NCI-H146 treated with DMSO at 0.1 percent for 48 hours (cell line): ENCODE data around the gene SORCS1.
"Not testable (repeated sequence)": the region's sequence is repeated elsewhere in the genome, so short reads cannot be mapped to it uniquely, and the experiment has no call there.

Experiments
- DNase-seq: peaks from one replicate; lab custom pipeline; 2025; ENCODE audit not compliant: unreplicated experiment; lab: John Stamatoyannopoulos, UW

SORCS1 gene

GRCh38 chr10:107054469-107055156 lies 109.9 kb downstream of the SORCS1 start:
- no peak for DNase-seq

DNA sequence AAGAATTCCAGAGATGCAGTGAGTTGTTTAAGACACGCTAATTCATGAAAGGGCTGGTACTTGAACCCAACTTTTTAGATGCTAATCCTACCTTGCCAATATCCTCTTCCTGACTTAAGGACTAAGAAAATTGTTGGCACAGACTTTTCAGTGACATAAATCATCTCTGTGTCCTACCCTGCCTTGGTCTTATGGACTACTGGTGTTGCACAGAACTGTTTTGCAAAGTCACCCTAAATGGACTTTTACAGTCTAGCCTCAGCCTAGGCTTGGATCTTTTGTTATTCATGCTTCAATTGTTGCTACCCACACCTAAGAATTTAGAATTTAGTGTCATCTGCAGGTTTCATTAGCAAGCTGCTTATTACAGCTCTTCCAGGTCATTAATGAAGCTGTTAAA lies 112.7 kb downstream of the SORCS1 start:
- no peak for DNase-seq

DNA sequence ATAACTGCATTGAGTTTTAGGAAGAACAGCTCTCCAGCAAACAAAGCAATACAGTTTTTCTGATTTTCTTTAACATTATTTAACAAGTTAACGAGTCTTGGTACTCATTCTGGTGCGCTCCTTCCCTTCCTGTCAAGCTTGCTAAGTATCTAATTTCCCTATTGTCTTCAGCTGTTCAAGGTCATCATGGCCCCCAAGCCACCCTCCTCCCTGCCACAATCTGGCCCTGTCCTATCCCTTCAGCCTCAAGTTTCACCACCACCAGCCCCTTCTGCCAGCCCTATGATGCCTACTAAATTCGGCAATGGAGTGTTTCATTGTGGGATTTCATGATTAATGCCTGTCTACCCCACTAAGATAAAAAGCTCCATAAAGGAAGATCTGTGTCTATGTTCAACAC lies 121.0 kb downstream of the SORCS1 start:
- no peak for DNase-seq

DNA sequence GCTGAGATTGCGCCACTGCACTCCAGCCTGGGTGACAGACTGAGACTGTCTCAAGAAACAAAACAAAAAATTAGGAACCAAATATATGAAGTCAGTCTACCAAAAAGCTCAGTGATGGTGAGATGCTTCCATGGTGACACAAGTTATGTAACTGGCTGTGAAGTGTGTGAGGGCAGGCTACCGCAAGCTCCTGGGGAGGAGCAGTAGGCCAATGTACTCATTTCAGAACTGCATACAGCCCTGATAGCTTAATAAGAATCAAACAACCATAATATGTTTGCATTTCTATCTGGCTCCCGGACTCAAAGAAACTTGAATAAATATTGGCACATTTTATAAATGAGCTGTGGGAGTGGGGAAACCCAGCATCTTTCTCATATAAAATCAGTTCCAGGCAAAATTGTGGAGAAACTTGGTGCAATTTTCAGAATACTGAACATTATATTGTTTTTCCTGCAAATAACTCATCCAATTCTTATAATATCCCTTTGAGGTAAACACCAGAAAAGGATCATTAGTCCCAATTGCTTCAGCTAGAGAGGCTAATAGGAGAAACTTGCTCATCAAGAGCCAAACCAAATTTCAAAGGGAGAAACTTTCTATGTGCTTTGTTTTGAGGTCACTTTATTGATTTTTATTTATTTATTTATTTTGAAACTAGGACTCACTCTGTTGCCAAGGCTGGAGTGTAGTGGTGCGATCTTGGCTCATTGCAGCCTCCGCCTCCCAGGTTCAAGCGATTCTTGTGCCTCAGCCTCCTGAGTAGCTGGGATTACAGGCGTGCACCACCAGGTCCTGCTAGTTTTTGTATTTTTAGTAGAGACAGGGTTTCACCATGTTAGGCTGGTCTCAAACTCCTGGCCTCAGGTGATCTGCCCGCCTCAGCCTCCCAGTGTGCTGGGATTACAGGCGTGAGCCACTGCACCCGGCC lies 127.0 kb downstream of the SORCS1 start:
- DNase-seq = no peak

- no peak for DNase-seq
These were observed 130.6 kb downstream of the SORCS1 start for GRCh38 chr10:107033799-107034422.

- DNase-seq = no peak
These were observed 131.7 kb downstream of the SORCS1 start for GRCh38 chr10:107032700-107033401.

DNA sequence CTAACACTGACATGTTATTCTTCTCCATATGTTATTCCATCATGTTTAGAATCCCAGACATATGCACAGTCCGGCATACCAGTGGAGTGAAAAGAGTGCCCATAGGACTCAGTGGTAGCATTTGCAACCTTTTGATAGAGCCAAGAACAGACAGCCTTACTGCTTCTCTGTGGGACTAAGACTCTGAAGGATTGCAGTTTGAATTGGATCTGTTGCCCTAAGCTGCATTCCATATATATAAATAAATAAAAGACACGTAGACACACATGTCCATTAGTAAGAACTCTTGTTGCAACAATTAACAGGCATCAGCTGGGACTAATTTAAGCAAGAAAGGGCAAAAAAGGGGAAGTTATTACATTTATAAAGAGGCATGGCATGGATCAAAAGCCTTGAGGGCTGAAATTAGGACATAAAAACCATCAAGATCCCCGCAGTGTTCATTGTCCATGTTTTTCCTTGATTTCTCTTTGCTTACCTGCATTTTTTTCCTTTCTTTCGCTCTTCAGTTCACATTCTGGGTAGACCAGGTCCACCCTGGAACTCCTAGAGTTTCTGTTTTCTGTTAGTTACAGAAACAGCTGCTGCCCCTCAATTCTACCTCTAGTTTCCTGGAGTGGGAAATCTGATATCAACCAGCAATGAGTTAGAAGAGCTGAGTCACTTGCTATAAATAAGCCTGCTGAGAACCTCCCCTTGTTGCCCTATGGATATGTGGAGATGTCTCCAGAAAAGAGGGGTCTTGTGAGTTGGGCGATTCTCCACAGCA lies 132.4 kb downstream of the SORCS1 start:
- DNase-seq = no peak

- no peak for DNase-seq
These were observed 136.3 kb downstream of the SORCS1 start for GRCh38 chr10:107028236-107028635.

DNA sequence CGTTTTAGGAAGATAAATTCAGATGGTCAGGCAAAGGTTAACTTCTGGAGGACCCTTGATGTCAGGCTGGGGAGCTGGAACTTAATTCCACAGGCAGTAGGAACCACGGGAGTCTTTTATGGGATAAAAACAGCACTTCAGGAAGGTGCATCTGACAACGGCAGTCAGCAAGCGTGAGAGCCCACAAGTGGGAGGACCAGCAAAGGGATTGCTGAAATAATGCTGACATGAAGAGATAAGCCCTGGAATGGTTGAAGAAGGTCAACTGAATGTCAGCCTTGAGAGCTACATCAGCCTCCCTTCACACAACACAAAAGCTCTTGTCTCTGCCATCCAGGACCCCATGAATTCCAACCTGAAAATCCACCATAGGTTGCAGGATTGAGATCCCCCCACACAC lies 138.8 kb downstream of the SORCS1 start:
- no peak for DNase-seq

GRCh38 chr10:107024033-107024432 lies 140.5 kb downstream of the SORCS1 start:
- DNase-seq = not testable (repeated sequence)

DNA sequence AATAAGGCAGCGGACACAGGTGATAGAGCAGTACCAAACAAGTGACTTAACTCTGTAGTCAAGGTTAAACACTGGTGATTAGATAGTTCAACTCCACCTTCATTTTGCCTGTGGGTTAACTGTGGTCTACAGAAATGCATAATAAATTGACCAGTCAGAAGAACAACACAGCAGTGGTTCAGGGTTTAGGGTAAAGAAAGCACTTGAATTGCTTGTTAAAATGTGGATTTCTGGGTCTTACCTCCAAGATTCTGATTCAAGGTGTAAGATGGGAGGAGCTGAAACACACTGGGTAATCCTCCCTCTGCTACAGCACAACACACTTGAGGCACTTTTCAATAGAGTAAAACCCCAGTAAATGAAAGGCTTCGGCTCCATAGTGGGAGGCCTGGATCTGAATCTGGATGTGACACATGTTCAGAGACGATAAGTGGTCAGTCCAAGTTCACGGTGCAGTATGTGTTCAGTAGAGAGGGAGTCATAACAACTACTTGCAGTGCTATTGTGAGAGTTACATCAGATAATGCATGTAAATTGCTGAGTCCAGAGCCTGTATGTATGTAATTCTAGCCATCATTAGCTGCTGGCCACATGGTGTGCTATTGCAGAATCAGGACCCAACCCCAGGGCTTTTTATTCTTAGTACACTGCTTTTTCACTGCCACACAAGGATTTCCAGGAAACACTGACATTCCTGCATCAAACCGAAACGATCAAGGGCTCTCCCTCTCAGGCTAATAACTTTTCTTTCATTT lies 141.7 kb downstream of the SORCS1 start:
- no peak for DNase-seq

- no peak for DNase-seq
These were observed 145.4 kb downstream of the SORCS1 start for GRCh38 chr10:107019154-107019553.

GRCh38 chr10:107013258-107014006 lies 151.1 kb downstream of the SORCS1 start:
- DNase-seq = no peak

- no peak for DNase-seq
These were observed 152.5 kb downstream of the SORCS1 start for GRCh38 chr10:107011992-107012391.

GRCh38 chr10:107011105-107011504 lies 153.4 kb downstream of the SORCS1 start:
- no peak for DNase-seq

GRCh38 chr10:107010531-107010930 lies 154.0 kb downstream of the SORCS1 start:
- no peak for DNase-seq

DNA sequence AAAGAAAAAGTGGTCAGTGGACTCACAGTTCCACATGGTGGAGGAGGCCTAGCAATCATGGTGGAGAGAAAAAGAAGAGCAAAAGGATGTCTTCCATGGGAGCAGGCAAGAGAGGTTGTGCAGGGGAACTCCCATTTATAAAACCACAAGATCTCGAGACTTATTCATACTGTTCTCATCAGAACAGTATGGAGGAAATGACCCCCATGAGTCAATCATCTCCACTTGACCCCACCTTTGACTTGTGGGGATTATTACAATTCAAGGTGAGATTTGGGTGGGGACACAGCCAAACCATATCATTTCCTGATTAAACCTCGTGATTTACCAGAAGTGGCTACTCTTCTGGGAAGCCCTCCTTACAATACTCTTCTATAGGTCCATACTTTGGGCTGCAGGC lies 160.1 kb downstream of the SORCS1 start:
- DNase-seq = no peak

GRCh38 chr10:107002068-107002467 lies 162.4 kb downstream of the SORCS1 start:
- DNase-seq = no peak

DNA sequence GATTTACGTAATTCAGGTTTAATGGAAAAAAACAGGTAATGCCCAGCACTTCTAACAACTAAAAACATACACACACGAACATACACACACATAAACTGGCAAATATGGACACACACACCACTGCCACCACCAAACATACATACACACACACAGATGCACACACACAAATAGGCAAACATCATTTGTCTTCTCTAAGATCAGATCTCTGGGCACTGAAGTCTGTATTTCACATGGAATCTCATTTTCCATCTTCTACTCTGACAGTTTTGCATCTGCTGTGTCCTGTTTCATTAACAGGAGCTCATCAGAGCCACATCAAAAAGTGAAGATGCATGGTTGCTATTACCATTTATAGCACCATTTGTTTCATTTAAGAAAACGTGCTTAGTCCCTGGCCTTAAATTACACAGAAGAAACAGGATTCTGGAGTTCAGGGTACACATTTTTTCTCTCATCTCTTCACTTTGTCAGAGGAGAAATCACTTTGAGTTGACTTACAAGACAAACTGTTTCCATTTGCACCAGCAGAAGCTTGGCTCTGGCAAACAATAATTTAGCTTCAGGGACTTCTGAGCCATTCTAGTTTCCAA lies 165.3 kb downstream of the SORCS1 start:
- no peak for DNase-seq
